ENCODE results near the gene SYNGR4.
A peak's percentile ranks its signal among the peaks of the same experiment; 100 is the strongest.

The SYNGR4 gene

GRCh38 chr19:48341515-48342413 lies 22.4 kb upstream of the SYNGR4 start:
- TF ChIP-seq SPI1 (IDR thresholded peaks at IDR 0.05; ENCODE audit: low read depth, low read length) (no peak), POLR2AphosphoS5 (IDR thresholded peaks at IDR 0.05; ENCODE audit: low read depth, low read length) (no peak), TAF1 (IDR thresholded peaks at IDR 0.05; ENCODE audit: low read depth, low read length) (no peak), POU2F2 (IDR thresholded peaks at IDR 0.05; ENCODE audit: low read depth, low read length) (no peak), POLR2A (IDR thresholded peaks at IDR 0.05; ENCODE audit: low read depth, low read length) (no peak), PAX5 (IDR thresholded peaks at IDR 0.05; ENCODE audit: insufficient read depth, low read length, severe bottlenecking) (no peak)
- no peak for FAIRE-seq

GRCh38 chr19:48342414-48342738 lies 21.8 kb upstream of the SYNGR4 start:
- no peak for DNase-seq (ENCODE audit: insufficient read length, low spot score)
- TF ChIP-seq POLR2A (IDR thresholded peaks at IDR 0.05; ENCODE audit: low read depth, low read length) (no peak), SPI1 (IDR thresholded peaks at IDR 0.05; ENCODE audit: low read depth, low read length) (no peak), POLR2AphosphoS5 (IDR thresholded peaks at IDR 0.05; ENCODE audit: low read depth, low read length) (no peak), PAX5 (IDR thresholded peaks at IDR 0.05; ENCODE audit: insufficient read depth, low read length, severe bottlenecking) (no peak), POU2F2 (IDR thresholded peaks at IDR 0.05; ENCODE audit: low read depth, low read length) (no peak), TAF1 (IDR thresholded peaks at IDR 0.05; ENCODE audit: low read depth, low read length) (no peak)
- no peak for FAIRE-seq

More at GRCh38 chr19:48341515-48342413, 22.4 kb upstream of the SYNGR4 start:
- no peak for DNase-seq (ENCODE audit: insufficient read length, low spot score)

GRCh38 chr19:48342841-48343540 lies 21.2 kb upstream of the SYNGR4 start:
- DNase-seq (ENCODE audit: insufficient read length, low spot score) (no peak), FAIRE-seq (no peak)
- TF ChIP-seq TAF1 (IDR thresholded peaks at IDR 0.05; ENCODE audit: low read depth, low read length): no peak
- no peak for TF ChIP-seq PAX5 (IDR thresholded peaks at IDR 0.05; ENCODE audit: insufficient read depth, low read length, severe bottlenecking)
- no peak for TF ChIP-seq SPI1 (IDR thresholded peaks at IDR 0.05; ENCODE audit: low read depth, low read length)
- no peak for TF ChIP-seq POU2F2 (IDR thresholded peaks at IDR 0.05; ENCODE audit: low read depth, low read length)
- no peak for TF ChIP-seq POLR2AphosphoS5 (IDR thresholded peaks at IDR 0.05; ENCODE audit: low read depth, low read length)
- no peak for TF ChIP-seq POLR2A (IDR thresholded peaks at IDR 0.05; ENCODE audit: low read depth, low read length)

- DNase-seq (ENCODE audit: insufficient read length, low spot score) (no peak), FAIRE-seq (no peak)
- no peak for TF ChIP-seq POU2F2 (IDR thresholded peaks at IDR 0.05; ENCODE audit: low read depth, low read length)
- TF ChIP-seq TAF1 (IDR thresholded peaks at IDR 0.05; ENCODE audit: low read depth, low read length): no peak
- no peak for TF ChIP-seq POLR2AphosphoS5 (IDR thresholded peaks at IDR 0.05; ENCODE audit: low read depth, low read length)
- TF ChIP-seq PAX5 (IDR thresholded peaks at IDR 0.05; ENCODE audit: insufficient read depth, low read length, severe bottlenecking): no peak
- TF ChIP-seq SPI1 (IDR thresholded peaks at IDR 0.05; ENCODE audit: low read depth, low read length): no peak
- no peak for TF ChIP-seq POLR2A (IDR thresholded peaks at IDR 0.05; ENCODE audit: low read depth, low read length)
These were observed 19.3 kb upstream of the SYNGR4 start for GRCh38 chr19:48344892-48345291.

DNA sequence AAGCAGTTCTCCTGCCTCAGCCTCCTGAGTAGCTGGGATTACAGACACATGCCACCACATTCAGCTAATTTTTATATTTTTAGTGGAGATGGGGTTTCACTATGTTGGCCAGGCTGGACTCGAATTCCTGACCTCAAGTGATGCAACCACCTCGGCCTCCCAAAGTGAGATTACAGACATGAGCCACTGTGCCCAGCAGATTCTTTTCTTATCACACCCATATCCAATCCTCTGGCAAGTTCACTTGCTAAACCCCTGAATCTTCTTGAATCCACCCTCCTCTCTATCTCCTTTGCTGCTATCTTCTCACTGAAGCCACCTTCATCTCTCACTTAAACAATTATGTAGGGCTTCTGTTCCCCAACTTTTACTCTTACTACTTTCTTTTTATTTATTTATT lies 18.0 kb upstream of the SYNGR4 start:
- DNase-seq (ENCODE audit: insufficient read length, low spot score): no peak
- TF ChIP-seq POU2F2 (IDR thresholded peaks at IDR 0.05; ENCODE audit: low read depth, low read length) (no peak), SPI1 (IDR thresholded peaks at IDR 0.05; ENCODE audit: low read depth, low read length) (no peak), POLR2A (IDR thresholded peaks at IDR 0.05; ENCODE audit: low read depth, low read length) (no peak), PAX5 (IDR thresholded peaks at IDR 0.05; ENCODE audit: insufficient read depth, low read length, severe bottlenecking) (no peak), POLR2AphosphoS5 (IDR thresholded peaks at IDR 0.05; ENCODE audit: low read depth, low read length) (no peak), TAF1 (IDR thresholded peaks at IDR 0.05; ENCODE audit: low read depth, low read length) (no peak)
- no peak for FAIRE-seq

DNA sequence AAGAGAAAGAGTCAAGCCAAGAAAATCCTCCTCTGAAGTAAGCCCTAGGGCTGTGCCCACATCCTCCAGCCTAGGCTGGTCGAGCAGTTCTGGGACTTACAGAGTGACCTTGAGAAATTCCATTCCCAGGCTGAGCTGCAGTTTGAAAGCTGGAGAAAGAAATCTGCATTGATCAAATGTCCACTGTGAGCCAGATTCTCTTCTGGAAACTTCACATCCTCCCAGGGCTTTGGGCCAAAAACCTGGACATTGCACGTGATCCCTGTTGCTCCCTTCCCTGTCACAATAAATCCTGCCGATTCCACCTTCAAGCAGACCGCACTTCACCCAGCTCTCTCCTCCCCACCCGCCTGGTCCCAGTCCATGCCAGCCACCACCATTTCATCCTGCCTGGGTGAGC lies 16.1 kb upstream of the SYNGR4 start:
- DNase-seq (ENCODE audit: insufficient read length, low spot score) (no peak), FAIRE-seq (no peak)

GRCh38 chr19:48348737-48349136 lies 15.4 kb upstream of the SYNGR4 start:
- TF ChIP-seq SPI1 (IDR thresholded peaks at IDR 0.05; ENCODE audit: low read depth, low read length) (no peak), POLR2A (IDR thresholded peaks at IDR 0.05; ENCODE audit: low read depth, low read length) (no peak), POLR2AphosphoS5 (IDR thresholded peaks at IDR 0.05; ENCODE audit: low read depth, low read length) (no peak)
- DNase-seq (ENCODE audit: insufficient read length, low spot score) (no peak), FAIRE-seq (no peak)

More for the DNA sequence above, 16.1 kb upstream of the SYNGR4 start:
- TF ChIP-seq POLR2AphosphoS5 (IDR thresholded peaks at IDR 0.05; ENCODE audit: low read depth, low read length) (no peak), PAX5 (IDR thresholded peaks at IDR 0.05; ENCODE audit: insufficient read depth, low read length, severe bottlenecking) (no peak), SPI1 (IDR thresholded peaks at IDR 0.05; ENCODE audit: low read depth, low read length) (no peak), POU2F2 (IDR thresholded peaks at IDR 0.05; ENCODE audit: low read depth, low read length) (no peak), POLR2A (IDR thresholded peaks at IDR 0.05; ENCODE audit: low read depth, low read length) (no peak), TAF1 (IDR thresholded peaks at IDR 0.05; ENCODE audit: low read depth, low read length) (no peak)

DNA sequence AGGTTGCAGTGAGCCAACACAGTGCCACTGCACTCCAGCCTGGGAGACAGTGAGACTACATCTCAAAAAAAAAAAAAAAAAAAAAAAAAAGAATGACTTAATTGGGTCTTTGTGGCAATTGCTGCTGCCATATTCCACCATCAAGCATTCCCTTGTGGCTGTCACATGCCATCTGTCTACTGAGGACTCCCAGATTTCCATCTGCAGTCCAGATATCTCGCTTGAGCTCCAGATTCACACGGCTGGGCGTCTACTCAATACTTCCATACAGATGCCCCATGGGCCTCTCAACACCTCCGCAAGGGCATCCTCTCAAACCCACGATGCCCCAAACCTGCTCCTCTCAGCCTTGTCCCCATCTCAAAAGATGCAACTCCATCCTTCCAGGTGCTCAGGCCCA lies 13.3 kb upstream of the SYNGR4 start:
- DNase-seq (ENCODE audit: insufficient read length, low spot score): no peak
- FAIRE-seq: no peak

GRCh38 chr19:48351341-48351752 lies 12.8 kb upstream of the SYNGR4 start:
- no peak for TF ChIP-seq TAF1 (IDR thresholded peaks at IDR 0.05; ENCODE audit: low read depth, low read length)
- no peak for TF ChIP-seq POLR2A (IDR thresholded peaks at IDR 0.05; ENCODE audit: low read depth, low read length)
- TF ChIP-seq POLR2AphosphoS5 (IDR thresholded peaks at IDR 0.05; ENCODE audit: low read depth, low read length): no peak
- no peak for TF ChIP-seq POU2F2 (IDR thresholded peaks at IDR 0.05; ENCODE audit: low read depth, low read length)
- no peak for TF ChIP-seq PAX5 (IDR thresholded peaks at IDR 0.05; ENCODE audit: insufficient read depth, low read length, severe bottlenecking)
- TF ChIP-seq SPI1 (IDR thresholded peaks at IDR 0.05; ENCODE audit: low read depth, low read length): no peak
- peak; percentile 55 for FAIRE-seq
- DNase-seq (ENCODE audit: insufficient read length, low spot score): peak; percentile 74

More for the DNA sequence above, 13.3 kb upstream of the SYNGR4 start:
- TF ChIP-seq TAF1 (IDR thresholded peaks at IDR 0.05; ENCODE audit: low read depth, low read length) (no peak), SPI1 (IDR thresholded peaks at IDR 0.05; ENCODE audit: low read depth, low read length) (no peak), POLR2AphosphoS5 (IDR thresholded peaks at IDR 0.05; ENCODE audit: low read depth, low read length) (no peak), POU2F2 (IDR thresholded peaks at IDR 0.05; ENCODE audit: low read depth, low read length) (no peak), PAX5 (IDR thresholded peaks at IDR 0.05; ENCODE audit: insufficient read depth, low read length, severe bottlenecking) (no peak), POLR2A (IDR thresholded peaks at IDR 0.05; ENCODE audit: low read depth, low read length) (no peak)

Data from GM12891 (cell line).